Fibroblast of lung (primary cell): ENCODE results near the gene BCAS3. TPM values are rescaled to one million over a fixed set of nuclear protein-coding genes. Genes with fewer than 3 reads are reported as not detected.
A peak's percentile ranks its signal among the peaks of the same experiment; 100 is the strongest.

ENCODE experiments used
- DNase-seq, 2 donors: peaks; one replicate each; pipeline versions ENCODE4 v3.0.0 to v3.0.0-alpha.2; 2010; ENCODE audit warnings: low read depth in 2 of 2
- H2AFZ ChIP-seq: 2 replicates; pipeline ENCODE4 v1.5.1; 2012; ENCODE audit warnings: low read length, control low read depth, inconsistent platforms
- H3K27ac ChIP-seq: 2 replicates; pipeline ENCODE4 v1.5.1; 2011; ENCODE audit warnings: low read length, control low read depth; ENCODE audit not compliant: insufficient read depth
- H3K27me3 ChIP-seq: 2 replicates; pipeline ENCODE4 v1.5.1; 2011; ENCODE audit warnings: mild to moderate bottlenecking, low read length; ENCODE audit not compliant: control insufficient read depth, insufficient read depth
- H3K36me3 ChIP-seq: 2 replicates; pipeline ENCODE4 v1.5.1; 2011; ENCODE audit warnings: low read length; ENCODE audit not compliant: control insufficient read depth, insufficient read depth
- H3K4me1 ChIP-seq: 2 replicates; pipeline ENCODE4 v1.5.1; 2011; ENCODE audit warnings: low read length; ENCODE audit not compliant: control insufficient read depth, insufficient read depth; ENCODE audit errors: extremely low read depth
- H3K4me2 ChIP-seq: 2 replicates; pipeline ENCODE4 v1.5.1; 2011; ENCODE audit warnings: low read length, control low read depth; ENCODE audit not compliant: insufficient read depth; ENCODE audit errors: extremely low read depth
- H3K4me3 ChIP-seq, 4 experiments: fragments of 200-600 bp in 1 of 4; sonication (generic) in 1 of 4; replicated peaks in 1 of 4; 2 replicates each; pipeline ENCODE4 v1.5.1; 2011 to 2016; ENCODE audit warnings: low read length in 4 of 4, low read depth in 3 of 4, mild to moderate bottlenecking in 3 of 4, control low read depth in 2 of 4, inconsistent platforms in 1 of 4, mixed read lengths in 1 of 4; ENCODE audit not compliant: insufficient read depth in 1 of 4; ENCODE audit errors: control extremely low read depth in 1 of 4
- H3K79me2 ChIP-seq: 2 replicates; pipeline ENCODE4 v1.5.1; 2012; ENCODE audit warnings: mild to moderate bottlenecking, low read length, inconsistent platforms; ENCODE audit not compliant: control insufficient read depth, insufficient read depth
- H3K9ac ChIP-seq: 2 replicates; pipeline ENCODE4 v1.5.1; 2011; ENCODE audit warnings: mild to moderate bottlenecking, low read length, control low read depth; ENCODE audit not compliant: insufficient read depth
- H3K9me3 ChIP-seq: 2 replicates; pipeline ENCODE4 v1.5.1; 2012; ENCODE audit warnings: low read depth, low read length; ENCODE audit not compliant: control insufficient read depth, insufficient read depth
- H4K20me1 ChIP-seq: 2 replicates; pipeline ENCODE4 v1.5.1; 2011; ENCODE audit warnings: low read length; ENCODE audit not compliant: control insufficient read depth, insufficient read depth; ENCODE audit errors: extremely low read depth
- EZH2 ChIP-seq: IDR thresholded peaks from 2 replicates; pipeline ENCODE4 v1.5.1; 2012; ENCODE audit warnings: low read length, control low read depth, mild to moderate bottlenecking; ENCODE audit errors: missing control alignments
- polyA plus RNA-seq, 2 donors: library from polyadenylated mRNA; depleted of rRNA in 1 of 2; stranded (reverse) in 1 of 2; unstranded in 1 of 2; fragments of >200 nt; gene quantifications; 2 replicates each; pipeline ENCODE4 v1.2.1, GENCODE V29; 2011 to 2012; ENCODE audit warnings: missing spikeins in 1 of 2
- total RNA-seq: library from RNA; depleted of rRNA; stranded (reverse); fragments of >200 nt; gene quantifications from 2 replicates; pipeline ENCODE4 v1.2.1, GENCODE V29; 2014
- TF ChIP-seq, protein P1 (sequence below), 2 donors: IDR thresholded peaks in 1 of 2; conservative IDR thresholded peaks in 1 of 2; 1 replicate in 1 of 2; 2 replicates in 1 of 2; pipeline ENCODE4 v1.5.1; 2011 to 2012; ENCODE audit warnings: low read length in 2 of 2, control low read depth in 1 of 2, inconsistent platforms in 1 of 2, low read depth in 1 of 2, mild to moderate bottlenecking in 1 of 2

BCAS3 gene
- total and polyA plus RNA-seq, 2 donors (not counting 1 experiment from before 2014, with no cell fraction given), result 9.9 to 43.6 TPM

DNA sequence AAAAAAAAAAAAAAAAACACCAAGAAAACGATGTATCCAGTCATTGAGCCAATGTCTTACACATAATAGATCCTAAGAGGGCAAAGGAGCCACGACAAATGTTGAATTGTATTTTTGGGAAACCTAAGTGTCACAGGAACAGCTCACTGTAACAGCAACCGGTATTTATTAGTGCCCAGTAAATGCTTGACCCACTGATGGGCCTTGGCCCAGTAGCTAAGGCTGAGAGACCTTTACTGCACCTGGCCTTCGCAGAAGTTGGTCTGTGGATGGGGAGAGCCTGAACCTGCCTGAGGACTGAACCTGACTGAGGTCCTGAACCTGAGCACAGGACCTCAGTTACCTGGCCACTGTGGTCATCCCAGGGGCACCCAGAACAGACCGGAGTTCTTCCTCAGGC lies 657.0 kb downstream of the BCAS3 start:
- Histone ChIP-seq H3K27me3 (no peaks in the 10 kb centered on the region), H3K36me3 (no peaks in the 10 kb centered on the region), H3K4me1 (peaks cover 32% of the 10 kb centered on the region), H2AFZ (no peak overlapping the region), H3K9me3 (no peaks in the 10 kb centered on the region), H3K27ac (peak overlapping the region; percentile 68), H3K9ac (no peak overlapping the region), H3K79me2 (no peaks in the 10 kb centered on the region), H4K20me1 (no peaks in the 10 kb centered on the region), H3K4me3 (no peak overlapping the region), H3K4me2 (no peak overlapping the region)
- TF ChIP-seq EZH2, result no peak
- TF ChIP-seq, protein P1, sequence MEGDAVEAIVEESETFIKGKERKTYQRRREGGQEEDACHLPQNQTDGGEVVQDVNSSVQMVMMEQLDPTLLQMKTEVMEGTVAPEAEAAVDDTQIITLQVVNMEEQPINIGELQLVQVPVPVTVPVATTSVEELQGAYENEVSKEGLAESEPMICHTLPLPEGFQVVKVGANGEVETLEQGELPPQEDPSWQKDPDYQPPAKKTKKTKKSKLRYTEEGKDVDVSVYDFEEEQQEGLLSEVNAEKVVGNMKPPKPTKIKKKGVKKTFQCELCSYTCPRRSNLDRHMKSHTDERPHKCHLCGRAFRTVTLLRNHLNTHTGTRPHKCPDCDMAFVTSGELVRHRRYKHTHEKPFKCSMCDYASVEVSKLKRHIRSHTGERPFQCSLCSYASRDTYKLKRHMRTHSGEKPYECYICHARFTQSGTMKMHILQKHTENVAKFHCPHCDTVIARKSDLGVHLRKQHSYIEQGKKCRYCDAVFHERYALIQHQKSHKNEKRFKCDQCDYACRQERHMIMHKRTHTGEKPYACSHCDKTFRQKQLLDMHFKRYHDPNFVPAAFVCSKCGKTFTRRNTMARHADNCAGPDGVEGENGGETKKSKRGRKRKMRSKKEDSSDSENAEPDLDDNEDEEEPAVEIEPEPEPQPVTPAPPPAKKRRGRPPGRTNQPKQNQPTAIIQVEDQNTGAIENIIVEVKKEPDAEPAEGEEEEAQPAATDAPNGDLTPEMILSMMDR (conservative IDR thresholded peaks at IDR 0.05 in 1 of 2, IDR thresholded peaks at IDR 0.05 in 1 of 2; ENCODE audit: low read depth in 1 of 2, low read length in 2 of 2), result no peak
- DNase-seq, result no peak

DNA sequence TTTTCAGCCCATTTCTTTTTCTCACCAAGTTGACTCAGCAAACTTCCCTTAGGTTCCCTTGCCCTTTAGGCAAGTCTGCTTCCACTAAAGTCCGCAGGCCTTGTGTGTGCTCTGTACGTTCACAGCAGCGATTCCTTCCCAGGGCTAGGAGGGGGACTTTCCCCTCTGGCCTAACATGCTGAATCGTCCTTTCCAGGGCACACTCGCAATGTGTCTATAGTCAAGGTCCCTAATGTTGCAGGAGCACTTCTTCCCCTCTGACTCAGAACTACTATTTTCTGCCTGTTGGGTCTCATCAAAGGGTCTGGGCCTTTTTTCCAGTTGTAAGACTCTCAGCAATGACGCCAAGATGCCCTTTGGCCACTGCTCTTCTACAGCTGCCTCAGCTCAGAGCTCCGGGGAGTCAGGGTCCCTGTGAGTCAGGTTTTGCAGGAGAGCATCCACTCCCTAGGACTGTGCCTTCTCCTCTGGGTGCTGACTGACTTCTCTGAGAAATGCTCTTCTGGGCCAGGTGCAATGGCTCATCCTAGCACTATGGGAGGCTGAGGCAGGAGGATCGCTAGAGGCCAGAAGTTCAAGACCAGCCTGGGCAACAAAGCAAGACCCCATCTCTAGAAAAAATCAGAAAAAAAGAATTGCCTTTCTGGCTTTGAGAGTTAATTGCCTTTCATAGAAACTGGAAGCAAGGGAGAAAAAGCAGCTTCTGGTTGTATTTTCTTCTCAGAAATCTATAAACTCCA lies 657.6 kb downstream of the BCAS3 start:
- no peaks in the 10 kb centered on the region for H4K20me1 ChIP-seq
- no peak for TF ChIP-seq EZH2
- TF ChIP-seq, protein P1 (conservative IDR thresholded peaks at IDR 0.05 in 1 of 2, IDR thresholded peaks at IDR 0.05 in 1 of 2; ENCODE audit: low read depth in 1 of 2, low read length in 2 of 2), result no peak
- H3K4me1 ChIP-seq, result peaks cover 32% of the 10 kb centered on the region
- H3K9ac ChIP-seq, result no peak overlapping the region
- no peak overlapping the region for H2AFZ ChIP-seq
- no peaks in the 10 kb centered on the region for H3K79me2 ChIP-seq
- peak overlapping the region; percentile 68 for H3K27ac ChIP-seq
- H3K36me3 ChIP-seq, result no peaks in the 10 kb centered on the region
- DNase-seq, result peak; percentile 82 to 88
- H3K9me3 ChIP-seq, result no peaks in the 10 kb centered on the region
- peak overlapping the region; percentile 29 for H3K4me2 ChIP-seq
- H3K27me3 ChIP-seq, result no peaks in the 10 kb centered on the region
- H3K4me3 ChIP-seq, result no peak overlapping the region

DNA sequence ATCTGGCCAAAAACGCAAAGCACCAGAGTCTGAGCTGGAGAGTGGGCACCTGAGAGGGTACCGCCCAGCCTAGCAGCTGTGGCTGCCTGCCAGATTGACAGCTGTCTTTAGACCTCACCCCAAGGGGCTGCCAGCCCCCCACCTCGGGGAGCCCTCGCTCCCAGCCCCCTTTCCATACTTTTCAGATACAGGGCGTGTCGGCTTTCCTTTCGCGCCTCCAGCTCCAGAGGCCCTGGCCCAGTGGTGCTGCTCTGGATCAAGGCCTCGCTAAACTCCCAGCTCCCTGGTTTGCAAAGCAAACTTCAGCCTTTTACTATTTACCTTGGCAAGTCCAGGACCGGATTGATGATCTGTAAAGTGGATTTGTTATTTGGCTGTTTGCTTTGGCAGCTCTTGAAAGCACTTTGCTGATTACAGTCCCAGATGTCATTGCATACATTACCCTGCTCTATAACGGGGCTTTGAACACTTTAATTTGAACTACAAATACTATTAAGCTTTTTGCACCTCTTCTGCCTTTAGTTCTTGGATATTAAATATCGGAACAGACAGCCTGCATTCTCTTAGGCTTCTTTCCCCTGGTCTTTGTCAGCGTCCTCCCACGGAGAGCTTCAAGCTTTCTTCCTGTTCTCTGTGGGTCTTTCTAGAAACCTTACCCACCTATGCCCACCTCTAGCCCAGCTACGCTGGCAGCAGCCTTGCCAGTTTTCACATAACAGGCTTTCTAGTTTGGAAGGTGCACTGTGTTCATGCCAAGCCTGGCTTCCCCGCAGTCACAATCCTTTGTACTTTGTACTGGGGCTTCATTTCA lies 658.4 kb downstream of the BCAS3 start:
- DNase-seq, result peak; percentile 90
- H3K27me3 ChIP-seq, result no peaks in the 10 kb centered on the region
- no peak overlapping the region for H3K9ac ChIP-seq
- peak overlapping the region; percentile 68 for H3K27ac ChIP-seq
- no peaks in the 10 kb centered on the region for H3K9me3 ChIP-seq
- H3K4me1 ChIP-seq, result peaks cover 32% of the 10 kb centered on the region
- peak overlapping the region; percentile 29 for H3K4me2 ChIP-seq
- no peaks in the 10 kb centered on the region for H4K20me1 ChIP-seq
- no peaks in the 10 kb centered on the region for H3K36me3 ChIP-seq
- TF ChIP-seq, protein P1 (conservative IDR thresholded peaks at IDR 0.05 in 1 of 2, IDR thresholded peaks at IDR 0.05 in 1 of 2; ENCODE audit: low read depth in 1 of 2, low read length in 2 of 2), result no peak
- TF ChIP-seq EZH2, result no peak
- H3K4me3 ChIP-seq, result no peak overlapping the region
- no peaks in the 10 kb centered on the region for H3K79me2 ChIP-seq
- no peak overlapping the region for H2AFZ ChIP-seq
